ENCODE measurements around the gene ABL2.
A peak's percentile ranks its signal among the peaks of the same experiment; 100 is the strongest.
"Not testable (repeated sequence)": the region's sequence is repeated elsewhere in the genome, so short reads cannot be mapped to it uniquely, and the experiment has no call there.

The ABL2 gene

DNA sequence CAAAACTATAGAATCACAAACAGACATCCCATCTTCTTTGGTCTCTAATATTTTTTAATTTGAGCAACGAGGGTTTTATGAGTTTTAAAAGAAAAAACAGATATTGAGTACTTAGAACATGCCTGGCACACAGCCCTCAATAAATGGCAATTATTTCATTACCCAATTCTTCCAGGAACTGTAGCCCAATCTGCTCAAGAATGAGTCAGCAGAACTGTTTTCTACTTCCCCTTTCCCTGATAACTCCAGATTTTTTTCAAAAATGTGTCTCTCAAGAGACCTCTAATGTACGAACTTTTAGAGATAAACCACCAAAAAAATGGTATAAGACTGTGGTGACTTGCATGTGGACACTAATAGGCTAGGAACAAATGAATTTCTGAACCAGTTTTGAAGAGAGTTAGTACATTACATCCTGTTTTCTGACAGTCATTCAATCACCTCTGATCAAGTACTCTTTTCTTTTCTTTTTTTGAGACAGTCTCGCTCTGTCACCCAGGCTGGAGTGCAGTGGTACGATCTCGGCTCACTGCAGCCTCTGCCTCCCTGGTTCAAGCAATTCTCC lies 11.5 kb downstream of the ABL2 start:
- DNase-seq (ENCODE audit: low spot score): no peak

DNA sequence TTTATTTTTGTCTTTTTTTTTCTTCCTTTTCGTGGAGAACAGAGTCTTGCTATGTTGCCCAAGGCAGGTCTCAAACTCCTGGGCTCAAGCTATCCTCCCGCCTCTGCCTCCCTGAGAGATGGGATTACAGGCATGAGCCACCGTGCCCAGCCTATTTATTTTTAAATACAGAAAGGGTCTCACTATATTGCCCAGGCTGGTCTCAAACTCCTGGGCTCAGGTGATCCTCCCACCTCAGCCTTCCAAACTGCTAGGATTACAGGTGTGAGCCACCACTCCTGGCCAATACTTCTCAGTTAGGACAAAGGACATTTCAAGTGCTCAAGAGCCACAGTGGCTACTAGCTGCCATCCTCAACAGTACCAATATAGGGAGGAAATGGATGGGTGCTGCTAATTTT lies 16.2 kb downstream of the ABL2 start:
- DNase-seq (ENCODE audit: low spot score): not testable (repeated sequence)

DNA sequence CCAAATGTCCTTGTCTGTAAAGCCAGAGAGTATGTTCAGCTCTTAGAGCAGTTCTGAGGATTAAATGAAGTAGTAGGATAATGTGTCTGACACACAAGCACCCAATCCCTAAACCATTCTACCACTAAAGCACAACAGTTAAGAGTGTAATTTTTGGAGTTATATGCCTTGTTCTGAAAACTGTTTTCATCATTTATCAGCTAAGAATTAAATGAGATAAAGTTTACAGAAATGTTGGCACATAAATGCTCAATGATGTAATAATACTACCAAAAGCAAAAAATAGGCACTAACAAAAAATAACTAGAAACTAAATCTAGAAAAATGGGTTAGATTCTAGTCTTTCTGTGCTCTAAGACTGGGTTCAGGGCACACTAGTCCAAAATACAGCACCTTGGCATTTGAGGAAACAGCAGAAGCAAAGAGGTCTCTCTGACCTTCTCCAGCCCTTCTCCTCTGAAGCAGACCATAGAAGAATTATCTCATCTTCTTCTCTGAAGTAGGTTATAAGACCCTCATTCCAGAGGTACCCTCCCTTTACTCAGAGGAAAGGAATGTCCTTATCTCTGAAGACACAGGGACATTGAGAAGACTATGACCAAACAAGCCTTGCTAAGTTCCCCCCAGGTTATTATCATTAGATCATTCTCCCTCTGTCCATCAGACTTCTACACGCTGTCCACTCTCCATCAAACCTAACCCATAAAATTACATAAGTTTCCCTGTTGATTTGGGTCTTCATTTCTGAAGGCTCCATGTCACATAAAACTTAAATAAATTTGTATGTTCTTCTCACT lies 20.6 kb downstream of the ABL2 start:
- DNase-seq (ENCODE audit: low spot score): no peak

DNA sequence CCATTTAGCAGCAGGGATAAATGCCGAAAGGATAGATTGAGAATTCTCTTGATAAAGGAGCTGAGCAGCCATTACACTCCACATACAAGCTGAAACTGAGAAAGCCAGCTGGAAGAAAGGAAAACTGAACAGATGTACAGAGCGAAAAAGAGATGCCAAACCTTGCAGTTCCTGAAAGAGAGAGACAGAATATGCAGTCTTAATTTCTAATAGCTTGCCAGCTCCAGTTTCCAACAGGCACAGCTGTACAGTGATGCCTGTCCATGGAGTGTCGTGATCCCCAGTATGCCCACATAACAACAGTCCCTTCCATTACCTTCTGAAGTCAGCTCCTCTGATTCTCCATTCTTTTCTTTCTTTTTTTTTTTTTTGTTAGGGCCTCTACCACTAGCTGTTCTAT lies 22.7 kb downstream of the ABL2 start:
- DNase-seq (ENCODE audit: low spot score): no peak

DNA sequence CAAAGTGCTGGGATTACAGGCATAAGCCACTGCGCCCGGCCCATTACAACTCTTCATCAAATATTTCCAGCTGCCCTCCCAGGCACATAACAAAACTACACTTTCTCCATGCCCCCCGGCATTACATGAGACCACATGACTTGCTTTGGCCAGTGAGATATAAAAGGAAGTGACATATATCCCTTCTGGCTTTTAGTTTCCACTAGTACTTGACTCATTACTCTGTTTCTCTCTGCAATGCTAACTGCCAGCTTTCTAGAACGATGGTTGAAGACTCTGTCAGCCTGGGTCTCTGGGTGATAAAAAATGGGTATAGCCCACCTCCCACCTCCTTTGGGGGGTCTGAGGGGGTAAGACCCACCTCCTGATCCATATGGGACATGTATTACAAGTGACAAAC lies 24.2 kb downstream of the ABL2 start:
- DNase-seq (ENCODE audit: low spot score): no peak

DNA sequence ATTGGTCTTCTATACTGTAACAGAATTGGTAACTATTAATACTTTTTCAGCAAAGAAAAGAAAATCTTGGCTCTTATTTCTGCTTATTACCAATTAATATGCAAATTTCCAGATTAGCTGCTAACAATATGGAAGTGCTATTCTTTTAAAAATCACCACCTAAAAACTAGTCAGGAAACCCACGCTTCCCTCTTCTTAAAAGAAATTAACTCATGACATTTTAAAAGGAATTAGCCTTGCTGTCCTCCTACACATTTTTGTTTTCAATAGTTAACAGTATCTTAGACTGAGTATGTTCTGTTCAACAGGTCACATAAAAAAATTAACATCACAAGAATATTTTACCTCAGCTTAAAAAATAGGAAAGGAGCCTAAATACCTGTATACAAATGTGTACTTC lies 27.3 kb downstream of the ABL2 start:
- DNase-seq (ENCODE audit: low spot score): no peak

DNA sequence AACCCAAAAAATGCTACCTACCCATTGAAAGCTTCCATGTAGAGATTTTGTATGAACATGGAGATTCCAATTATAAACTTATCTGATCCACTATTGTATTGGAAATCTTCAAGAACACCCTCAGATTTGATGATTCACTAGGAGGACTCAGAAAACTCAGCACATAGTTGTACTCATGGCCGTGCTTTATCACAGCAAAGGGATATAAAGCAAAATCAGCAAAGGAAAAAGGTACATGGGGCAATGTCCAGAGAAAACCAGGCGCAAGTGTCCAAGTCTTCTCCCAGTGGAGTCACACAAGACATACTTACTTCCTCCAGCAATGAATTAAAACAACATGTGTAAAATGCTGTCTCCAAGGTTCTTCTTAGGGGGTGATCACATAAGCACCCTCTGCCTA lies 28.9 kb downstream of the ABL2 start:
- DNase-seq (ENCODE audit: low spot score): no peak

DNA sequence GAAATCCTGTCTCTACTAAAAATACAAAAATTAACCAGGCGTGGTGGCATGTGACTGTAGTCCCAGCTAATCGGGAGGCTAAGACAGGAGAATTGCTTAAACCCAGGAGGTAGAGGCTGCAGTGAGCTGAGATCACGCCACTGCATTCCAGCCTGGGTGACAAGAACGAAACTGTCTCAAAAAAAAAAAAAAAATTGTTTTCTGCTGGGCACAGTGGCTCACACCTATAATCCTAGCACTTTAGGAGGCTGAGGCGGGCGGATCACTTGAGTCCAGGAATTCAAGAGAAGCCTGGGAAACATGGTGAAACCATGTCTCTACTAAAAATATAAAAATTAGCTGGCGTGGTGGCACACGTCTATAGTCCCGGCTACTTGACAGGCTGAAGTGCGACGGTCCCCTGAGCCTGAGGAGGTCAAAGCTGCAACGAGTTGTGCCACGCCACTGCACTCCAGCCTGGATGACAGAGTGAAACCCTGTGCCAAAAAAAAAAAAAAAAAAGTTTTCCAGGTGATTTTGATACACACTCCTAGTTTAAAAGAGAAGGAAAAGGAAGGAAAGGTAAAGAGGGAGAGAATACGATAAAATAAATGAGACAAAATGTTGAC lies 31.7 kb downstream of the ABL2 start:
- DNase-seq (ENCODE audit: low spot score): no peak

DNA sequence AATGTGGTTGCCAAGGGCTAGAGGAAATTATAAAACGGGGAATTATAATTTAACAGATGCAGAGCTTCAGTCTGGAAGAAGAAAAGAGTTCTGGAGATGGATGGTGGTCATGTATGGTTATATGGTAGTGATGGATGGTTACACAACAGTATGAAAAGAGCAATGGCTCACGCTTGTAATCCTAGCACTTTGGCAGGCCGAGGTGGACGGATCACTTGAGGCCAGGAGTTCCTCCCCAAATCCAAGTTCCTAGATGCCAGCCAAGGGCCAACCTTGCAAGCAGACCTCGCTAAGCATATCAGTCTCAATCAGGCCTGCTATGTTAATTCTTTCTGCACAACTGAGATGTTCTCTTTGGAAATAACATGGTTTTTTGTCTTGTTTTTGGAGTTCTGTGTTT lies 33.6 kb downstream of the ABL2 start:
- DNase-seq (ENCODE audit: low spot score): not testable (repeated sequence)

DNA sequence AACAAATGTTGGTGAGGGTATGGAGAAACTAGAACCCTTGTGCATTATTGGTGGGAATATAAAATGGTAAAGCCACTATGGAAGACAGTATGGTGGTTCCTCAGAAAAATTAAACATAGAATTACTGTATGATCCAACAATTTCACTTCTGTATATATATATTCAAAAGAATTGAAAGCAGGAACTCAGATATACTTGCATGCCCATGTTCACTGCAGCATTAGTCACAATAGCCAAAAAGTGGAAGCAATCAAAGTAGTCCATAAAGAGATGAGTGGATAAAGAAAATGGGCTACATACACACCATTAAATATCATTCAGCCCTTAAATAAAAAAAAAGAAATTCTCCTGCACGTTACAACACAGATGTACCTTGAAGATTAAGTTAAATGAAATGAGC lies 34.1 kb downstream of the ABL2 start:
- no peak for DNase-seq (ENCODE audit: low spot score)

DNA sequence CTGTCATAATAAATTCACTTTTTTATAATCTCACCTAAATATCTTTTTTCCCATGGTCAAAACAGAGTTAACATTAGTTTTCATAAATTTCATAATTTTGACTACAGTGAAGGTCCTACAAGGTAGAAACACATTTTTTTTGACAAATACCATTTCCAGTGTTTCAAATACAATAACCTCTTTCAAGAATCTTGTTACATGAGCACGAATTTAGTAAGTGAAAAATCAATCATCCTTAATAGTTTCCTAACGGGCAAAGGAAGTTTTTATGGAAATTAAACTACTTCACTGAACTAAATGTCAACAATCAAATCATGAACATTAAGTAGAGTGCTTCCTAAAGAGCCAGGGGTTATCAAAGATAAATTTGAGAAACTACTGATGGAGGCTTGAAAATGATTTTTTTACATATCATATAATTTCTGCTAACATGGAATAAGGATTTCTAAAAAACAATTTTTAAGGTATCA lies 35.4 kb downstream of the ABL2 start:
- no peak for DNase-seq (ENCODE audit: low spot score)

DNA sequence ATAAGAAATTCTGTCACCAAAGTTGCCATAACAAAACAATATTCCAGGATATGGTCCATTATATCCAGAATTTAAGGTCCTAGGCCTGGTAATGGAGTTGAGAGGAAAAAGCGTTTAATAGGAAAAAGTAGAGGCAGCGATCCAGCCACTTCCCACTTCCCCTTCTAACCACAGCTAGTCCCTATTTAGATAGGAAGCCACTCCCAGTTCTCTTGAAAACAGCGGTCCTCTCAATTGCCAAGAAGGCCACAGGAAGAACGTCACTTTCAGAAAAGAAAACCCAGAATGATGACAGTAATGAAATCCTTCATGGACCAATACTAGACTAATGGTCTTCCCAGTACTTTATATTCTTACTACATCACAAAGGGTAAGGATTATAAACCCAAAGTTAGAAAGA lies 38.6 kb downstream of the ABL2 start:
- DNase-seq (ENCODE audit: low spot score): peak; percentile 6

DNA sequence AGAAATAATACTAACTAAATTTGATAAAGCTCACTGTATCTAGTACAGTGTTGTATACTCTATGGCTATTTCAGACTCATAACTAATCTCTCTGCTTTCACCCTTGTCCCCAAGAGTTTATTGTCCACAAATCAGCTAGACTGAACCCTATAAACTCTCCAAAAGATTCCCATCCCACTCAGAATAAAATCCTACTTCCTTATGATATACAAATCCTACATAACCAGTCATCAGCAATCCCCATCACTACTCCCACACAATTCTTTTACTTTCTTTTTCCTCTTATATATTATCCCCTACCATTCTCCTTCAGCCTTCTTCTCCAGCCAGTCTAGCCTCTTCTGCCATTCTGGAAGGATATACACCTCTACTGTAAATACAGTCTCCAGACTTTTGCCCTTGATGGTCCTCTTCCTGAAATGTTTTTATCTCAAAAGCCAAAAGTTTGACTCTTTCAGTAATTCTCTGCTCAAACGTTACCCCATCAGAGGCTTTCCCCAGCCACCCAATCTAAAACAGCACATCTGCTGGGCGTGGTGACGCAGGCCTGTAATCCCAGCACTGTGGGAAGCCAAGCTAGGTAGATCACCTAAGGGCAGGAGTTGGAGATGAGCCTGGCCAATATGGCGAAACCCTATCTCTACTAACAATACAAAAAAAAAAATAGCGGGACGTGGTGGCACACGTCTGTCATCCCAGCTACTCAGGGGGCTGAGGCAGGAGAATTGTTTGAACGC lies 41.6 kb downstream of the ABL2 start:
- DNase-seq (ENCODE audit: low spot score): no peak

DNA sequence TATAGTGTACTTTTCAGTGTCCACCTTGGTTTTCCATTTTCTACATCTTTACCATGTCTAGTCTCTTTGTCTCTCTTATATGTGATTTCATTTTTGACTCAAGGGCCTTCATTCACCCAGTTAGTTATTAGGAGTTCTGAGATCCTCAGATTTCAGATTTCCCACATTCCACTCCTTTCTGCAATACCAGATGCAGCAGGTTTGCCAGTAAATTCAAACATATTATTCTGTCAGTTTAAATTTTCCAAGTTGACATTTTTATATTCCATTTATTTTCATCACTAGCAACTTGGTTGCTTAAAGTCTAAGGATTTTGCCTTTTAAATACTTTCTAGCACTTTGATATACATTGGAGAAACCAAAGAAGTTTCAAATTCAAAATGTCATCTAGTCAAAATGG lies 42.4 kb downstream of the ABL2 start:
- no peak for DNase-seq (ENCODE audit: low spot score)

DNA sequence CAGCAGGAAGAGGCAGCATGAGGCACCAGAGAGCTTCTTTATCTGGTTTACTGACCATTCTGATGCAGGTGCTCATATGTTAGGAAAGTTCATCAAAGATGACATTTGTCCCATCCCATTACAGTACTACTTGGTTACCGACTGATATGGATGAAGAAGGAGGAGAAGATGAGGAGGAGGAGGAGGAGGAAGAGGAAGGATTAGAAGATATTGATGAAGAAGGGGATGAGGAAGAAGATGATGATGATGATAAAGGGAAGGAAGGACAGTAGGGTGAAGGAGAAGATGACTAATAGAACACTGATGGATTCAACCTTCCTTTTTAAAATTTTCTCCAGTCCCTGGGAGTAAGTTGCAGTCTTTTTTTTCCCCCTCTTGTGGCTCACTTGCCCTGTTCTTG lies 45.1 kb downstream of the ABL2 start:
- DNase-seq (ENCODE audit: low spot score): no peak

DNA sequence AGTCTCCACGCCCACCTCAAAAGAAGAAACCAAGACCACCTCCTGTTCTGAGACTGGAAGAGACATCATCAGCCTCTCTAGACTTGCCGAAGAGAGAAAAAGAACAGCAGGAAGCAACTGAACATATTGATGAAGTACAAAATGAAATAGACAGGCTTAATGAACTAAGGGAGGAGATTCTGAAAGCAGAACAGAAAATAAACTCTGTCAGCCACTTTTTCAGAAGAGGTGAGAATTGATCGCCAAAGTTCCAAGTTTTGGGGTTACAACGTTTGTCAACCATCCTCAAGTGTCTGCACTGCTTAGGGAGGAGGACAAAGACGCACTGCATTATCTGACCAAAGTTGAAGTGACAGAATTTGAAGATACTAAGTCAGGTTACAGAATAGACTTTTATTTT lies 45.6 kb downstream of the ABL2 start:
- DNase-seq (ENCODE audit: low spot score): no peak

DNA sequence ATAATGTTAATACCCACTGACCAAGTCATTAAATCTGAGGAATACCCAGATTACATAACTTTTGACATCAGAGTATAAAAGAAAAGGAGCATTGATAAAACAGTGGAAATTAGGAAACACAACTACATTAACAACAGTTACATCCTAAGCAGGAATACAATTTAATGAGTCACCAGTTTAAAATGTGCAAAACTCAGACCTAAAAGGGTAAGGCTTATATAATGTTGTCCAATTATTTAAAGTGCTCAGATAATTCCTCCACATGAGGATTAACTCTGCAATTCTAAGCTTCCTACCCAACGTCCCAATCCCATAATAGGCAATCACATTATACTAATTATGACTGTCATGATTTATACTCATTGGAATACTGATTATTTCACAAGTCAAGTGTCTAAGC lies 50.5 kb downstream of the ABL2 start:
- DNase-seq (ENCODE audit: low spot score): no peak

DNA sequence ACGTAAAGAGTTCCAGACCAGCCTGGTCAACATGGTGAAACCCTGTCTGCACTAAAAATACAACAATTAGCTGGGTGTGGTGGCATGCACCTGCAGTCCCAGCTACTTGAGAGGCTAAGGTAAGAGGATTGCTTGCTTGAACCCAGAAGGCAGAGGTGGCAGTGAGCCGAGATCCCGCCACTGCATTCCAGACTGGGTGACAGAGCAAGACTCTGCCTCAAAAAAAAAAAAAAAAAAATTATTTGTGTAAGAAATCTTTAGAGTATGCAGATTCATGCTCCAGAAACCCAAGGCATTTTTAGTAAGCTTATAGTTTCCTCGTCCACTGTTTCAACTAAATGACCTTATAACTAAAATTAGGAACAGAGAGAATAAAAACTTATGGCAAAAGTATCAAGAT lies 51.3 kb downstream of the ABL2 start:
- no peak for DNase-seq (ENCODE audit: low spot score)

DNA sequence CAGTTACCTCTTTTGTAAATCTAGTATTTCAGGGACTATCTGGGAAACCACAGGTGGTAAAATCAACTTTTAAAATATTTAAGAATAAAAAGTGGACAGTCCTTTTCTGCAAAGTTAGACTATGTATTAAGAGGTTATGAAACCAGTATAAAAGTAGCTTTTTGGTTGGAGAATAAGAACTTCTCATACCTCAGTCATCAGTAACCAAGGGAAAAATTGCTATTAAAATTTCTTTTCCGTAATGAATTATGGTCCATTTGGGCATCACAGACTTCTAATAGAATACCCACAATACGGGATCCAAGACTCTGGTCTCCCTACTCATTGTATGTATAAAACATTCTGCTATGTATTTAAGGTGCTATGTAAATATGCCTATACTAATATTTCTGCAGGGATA lies 51.9 kb downstream of the ABL2 start:
- DNase-seq (ENCODE audit: low spot score): no peak

DNA sequence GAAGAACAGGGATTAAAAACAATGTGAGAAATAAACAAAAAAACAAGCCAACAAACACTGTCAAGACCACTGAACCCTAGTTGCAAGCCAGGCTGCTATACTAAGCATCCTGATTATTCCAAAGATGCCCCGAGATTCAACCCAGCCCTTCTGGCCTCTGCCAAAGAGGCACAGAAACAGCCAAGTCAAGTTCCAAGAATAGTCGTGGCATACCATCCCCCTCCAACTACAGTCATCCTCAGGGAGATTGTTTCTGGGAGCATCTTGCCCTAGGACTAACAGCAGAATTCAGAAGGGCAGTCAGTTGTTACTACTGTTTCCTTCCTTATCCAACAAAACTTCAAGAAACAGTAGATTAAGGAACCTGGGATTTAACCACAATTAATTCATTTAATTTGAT lies 52.3 kb downstream of the ABL2 start:
- DNase-seq (ENCODE audit: low spot score): no peak

DNA sequence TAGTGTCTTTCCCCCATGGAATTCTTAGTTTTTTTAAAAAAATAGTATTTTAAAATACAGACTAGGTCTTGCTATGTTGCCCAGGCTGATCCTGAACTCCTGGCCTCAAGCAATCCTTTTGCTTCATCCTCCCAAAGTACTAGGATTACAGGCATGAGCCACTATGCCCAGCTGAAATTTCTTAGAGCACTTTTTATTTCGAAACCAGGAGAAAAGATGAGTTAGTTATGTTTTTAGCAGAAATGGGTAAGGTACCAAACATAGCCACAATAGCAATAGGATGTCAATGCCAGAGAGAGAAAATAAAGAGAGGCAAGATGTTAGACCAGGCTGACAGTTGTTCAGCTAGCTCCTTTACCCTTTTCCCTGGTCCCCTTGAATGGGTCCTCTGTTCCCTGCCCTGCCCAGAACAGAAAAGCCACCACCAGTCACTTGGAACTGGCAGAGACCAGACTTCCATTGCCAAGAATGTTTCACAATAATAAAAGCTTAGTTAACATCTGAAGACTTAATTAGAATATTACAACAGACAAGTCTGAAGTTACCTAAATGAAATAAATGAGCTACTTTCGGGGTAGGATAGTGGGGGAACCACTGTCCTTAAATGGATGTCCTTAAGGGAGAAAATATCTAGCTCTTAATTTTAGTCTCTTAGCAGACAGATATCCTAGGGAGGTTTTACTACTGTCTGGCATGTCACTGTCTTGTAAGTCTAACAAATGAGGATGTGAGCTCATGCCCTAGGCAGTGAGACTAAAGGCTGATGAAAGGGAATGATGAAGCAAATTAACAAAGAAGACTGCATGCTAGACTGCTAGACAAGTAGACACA lies 54.3 kb downstream of the ABL2 start:
- DNase-seq (ENCODE audit: low spot score): no peak

DNA sequence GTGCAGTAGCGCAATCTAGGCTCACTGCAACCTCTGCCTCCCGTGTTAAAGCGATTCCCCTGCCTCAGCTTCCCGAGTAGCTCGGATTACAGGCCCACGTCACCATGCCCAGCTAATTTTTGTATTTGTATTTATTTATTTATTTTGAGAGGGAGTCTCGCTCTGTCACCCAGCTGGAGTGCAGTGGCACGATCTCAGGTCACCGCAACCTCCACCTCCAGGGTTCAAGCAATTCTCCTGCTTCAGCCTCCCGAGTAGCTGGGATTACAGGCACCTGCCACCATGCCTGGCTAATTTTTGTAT lies 59.1 kb downstream of the ABL2 start:
- DNase-seq (ENCODE audit: low spot score): not testable (repeated sequence)
